ENCODE measurements around the gene IREB2.

Gene IREB2

DNA sequence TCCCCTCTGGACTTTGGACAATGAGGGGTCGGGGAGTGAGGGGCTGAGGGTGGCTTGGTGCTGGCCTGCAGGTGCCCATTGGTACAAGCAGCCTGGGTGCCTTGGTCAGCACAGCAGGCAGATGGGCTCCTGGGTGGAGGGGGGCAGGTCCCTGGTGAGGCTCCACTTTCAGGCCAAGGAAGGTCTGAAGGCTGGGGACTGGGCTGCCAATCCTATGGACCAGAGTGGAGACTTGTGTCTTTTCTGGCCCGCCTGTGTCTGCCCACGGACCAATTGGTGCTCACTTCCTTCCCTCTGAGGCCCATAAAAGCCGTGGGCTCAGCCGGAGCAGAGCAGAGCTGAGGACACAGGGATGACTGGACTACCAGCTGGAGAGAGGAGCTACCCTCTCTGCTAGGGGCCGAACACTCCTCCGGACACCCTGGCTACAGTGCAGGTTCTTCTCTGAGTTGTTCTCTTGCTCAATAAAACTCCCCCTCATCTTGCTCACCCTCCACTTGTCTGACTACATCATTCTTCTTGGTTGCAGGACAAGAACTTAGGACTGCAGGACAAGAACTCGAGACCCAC lies 31.9 kb upstream of the IREB2 start:
- no peak for DNase-seq (ENCODE audit: low read depth)

DNA sequence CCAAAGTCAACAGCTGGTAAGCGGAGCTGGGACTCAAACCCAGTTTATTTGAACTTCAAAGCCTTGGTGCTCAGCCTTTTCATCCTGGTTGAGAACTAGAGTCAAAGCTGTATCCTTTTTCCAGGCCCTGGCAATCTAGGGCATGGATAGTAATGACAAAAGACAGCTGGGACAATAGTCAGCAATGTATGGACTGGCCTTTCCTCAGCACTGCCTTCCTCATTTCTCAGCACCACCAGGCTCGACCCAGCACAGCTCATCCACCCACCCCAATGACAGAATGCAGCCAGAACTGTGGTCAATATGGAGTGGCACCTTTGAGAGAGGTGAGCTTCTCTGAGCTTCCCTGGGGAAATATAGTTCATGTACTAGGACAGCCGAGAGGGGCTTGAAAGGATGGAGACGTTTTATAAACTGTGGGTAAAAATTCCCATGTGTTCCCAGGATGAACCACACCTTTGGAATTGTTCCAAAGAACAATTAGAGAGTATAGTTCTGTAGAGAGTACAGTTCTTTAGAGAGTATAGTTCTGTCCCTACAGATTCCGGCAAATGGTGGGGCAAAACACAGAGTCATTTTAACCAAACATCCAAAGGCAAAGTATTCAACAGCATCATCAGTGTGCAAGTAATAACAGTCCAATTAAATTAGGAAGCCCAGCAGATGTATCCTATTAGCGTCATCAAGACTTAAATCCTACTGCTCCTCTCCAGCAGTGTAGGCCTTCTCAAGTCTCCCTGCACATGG lies 30.2 kb upstream of the IREB2 start:
- DNase-seq (ENCODE audit: low read depth): no peak

DNA sequence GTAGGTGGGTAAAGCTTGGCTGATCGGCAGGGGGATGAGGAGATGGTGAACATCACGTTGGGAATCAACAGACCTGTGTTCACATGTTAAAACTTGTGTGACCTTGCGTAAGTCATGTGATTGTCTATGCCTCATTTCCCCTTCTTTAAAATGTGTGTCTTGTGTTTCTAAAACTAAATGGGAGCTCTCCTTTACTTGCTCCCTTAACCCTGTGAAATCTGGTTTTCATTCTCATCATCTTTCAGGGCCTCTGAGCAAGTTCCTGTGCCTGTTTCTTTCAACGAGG lies 29.7 kb upstream of the IREB2 start:
- DNase-seq (ENCODE audit: low read depth): no peak

DNA sequence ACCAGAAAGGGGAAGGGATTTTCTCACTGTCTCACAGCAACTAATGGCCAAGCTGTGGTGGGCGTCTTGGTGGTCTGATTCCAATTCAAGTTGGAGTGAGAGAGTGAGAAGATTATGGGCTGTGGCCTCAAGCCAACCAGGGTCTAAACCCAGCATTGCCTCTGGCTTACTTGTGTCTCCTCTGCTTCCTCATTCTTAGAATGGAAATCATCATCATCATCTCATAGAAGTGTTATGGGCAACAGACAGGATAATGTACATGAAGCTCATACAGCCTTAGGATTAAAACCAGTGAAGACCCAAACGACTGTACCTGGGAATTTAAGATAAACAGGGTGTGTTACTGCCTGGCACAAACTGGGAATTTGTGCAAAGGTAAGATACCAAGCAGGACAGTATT lies 29.1 kb upstream of the IREB2 start:
- no peak for DNase-seq (ENCODE audit: low read depth)

DNA sequence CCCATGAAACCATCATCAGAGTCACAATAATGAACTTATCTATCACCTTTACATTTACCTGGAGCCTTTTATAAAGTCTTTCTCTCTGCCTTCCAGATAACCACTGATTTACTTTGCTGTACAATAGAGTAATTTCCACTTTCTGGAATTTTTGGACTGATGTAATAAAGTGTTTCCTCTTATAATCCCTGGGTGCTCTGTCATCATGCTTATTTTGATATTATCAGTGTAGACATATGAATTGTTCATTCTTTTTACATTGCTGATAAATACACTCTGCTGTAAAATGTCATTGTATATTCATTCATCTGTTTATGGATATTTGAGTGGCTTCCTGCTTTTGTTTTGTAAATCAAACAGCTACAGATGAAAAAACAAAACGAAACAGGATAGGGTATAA lies 27.0 kb upstream of the IREB2 start:
- no peak for DNase-seq (ENCODE audit: low read depth)

DNA sequence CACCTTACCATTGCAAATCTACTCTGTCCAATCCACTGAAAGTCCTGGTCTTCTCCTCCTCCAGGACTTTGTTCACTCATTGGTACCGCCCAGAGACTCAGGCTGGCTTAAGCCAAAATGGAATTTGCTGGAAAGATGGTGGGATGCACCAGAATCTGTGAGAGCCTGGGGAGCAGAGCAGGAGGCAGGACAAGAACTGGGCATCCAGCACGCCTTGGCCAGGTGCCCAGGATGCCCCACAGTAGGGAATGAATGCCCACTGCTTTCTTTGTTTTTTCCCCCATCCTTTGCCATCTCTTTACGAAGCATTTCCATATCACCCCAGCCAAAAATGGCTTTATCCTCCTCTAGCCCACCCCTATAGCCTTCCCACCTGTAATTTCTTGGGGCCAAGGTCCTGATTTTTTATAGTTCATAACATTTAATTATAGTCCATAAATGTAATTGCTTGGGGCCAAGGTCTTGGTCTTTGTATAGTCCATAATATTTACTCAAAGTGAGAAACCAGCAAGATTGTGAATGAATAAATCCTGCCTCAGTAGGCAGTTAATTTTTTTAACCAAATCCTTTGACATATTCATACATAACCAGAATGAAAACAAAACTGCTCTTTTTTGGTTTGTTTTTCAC lies 23.3 kb upstream of the IREB2 start:
- no peak for DNase-seq (ENCODE audit: low read depth)

DNA sequence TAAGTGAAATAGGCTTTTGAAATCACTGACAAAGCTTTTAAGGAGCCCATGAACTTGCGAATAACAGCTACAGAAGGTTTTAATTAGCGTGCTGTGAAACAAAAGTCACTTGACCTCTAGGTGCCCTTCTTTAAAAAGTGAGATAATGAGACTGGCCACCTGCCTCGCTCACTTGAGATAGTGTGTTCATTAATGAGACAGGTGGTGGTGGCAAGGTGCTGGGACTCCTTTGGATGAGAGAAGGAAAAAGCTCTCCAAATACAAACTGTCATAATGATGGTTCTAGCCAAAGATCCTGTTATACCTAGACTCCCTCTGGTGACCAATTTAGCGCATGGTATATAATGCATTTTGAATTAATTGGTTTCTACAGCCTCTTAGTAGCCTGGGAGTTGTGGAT lies 22.7 kb upstream of the IREB2 start:
- no peak for DNase-seq (ENCODE audit: low read depth)

DNA sequence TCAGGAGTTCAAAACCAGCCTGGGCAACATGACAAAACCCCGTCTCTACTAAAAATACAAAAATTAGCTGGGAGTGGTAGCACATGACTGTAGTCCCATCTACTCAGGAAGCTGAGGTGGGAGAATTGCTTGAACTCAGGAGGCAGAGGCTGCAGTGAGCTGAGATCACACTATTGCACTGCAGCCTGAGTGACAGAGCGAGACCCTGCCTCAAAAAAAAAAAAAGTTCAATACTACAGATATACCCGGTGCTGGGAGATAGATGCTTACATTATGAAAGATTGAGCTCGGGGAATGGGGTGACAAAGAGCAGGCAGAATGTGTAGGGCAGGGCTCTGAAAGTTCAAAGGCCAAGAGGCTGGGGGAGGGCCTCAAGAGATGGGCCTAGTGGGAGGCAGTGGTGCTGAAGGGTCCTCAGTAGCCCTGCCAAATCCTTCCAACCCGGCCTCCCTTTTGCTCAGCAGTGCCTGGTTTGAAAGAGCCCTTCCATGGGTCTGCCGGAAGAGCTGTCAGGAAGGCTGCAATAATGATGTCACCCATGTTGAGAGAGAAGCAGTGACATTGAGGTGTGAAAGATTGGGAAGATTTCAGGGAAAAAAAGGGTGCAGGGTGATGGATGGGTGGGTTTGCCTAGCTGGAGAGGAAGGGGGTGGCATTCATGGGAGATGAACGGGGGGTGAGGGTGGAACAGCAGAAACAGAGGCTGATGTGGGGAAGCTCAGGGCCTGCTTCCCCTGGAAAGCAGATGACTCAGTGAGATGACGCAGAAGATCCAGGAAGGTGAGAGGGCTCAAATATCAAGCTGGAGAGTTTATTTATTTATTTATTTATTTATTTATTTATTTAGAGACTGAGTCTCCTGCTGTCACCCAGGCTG lies 20.0 kb upstream of the IREB2 start:
- DNase-seq (ENCODE audit: low read depth): no peak

DNA sequence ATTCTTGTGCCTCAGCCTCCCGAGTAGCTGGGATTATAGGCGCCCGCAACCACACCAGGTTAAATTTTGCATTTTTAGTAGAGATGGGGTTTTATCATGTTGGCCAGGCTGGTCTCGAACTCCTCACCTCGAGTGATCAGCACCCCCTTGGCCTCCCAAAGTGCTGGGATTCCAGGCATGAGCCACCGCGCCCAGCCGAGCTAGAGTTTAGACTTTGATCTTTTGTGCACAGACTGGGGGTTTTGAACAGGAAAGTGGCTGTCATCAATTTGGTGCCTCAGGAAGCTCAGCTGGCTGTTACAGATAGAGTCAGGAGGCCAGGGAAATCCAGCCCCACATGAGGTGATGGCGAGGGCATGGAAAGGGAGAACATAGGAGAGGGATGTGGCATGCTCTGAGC lies 19.3 kb upstream of the IREB2 start:
- no peak for DNase-seq (ENCODE audit: low read depth)

DNA sequence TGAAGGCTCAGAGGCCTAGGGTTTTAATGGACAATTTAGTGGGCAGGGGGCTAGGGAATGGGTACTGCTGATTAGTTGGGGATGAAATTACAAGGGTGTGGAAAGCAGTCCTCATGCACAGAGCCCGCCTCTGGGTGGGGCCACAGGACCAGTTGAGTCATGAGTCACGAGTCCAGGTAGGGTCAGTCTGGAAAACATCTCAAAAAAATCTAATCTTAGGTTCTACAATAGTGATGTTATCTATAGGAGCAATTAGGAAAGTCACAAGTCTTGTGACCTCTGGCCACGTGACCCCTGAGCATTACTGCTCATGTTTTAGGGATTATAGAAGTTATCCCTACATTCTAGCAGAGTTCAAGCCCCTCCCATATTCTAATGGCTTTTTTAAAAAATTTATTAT lies 18.6 kb upstream of the IREB2 start:
- no peak for DNase-seq (ENCODE audit: low read depth)

DNA sequence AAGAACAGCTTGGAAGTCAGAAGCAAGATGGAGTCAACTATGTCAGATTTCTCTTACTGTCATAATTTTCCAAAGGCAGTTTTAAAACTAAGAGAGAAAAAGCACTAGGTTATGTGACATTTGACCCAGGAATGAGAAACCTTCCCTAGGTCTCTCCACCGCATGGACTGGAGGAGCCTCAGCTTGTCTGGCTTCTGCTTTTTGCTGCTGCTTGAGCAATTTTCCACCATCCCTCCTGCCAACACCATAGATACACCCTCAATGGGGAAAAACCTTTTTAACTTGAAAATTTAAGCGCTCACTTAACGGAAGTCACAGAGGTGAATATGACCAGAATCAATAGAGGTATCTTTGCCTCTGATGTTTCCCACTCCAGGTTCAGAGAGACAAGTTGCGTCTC lies 17.8 kb upstream of the IREB2 start:
- no peak for DNase-seq (ENCODE audit: low read depth)

DNA sequence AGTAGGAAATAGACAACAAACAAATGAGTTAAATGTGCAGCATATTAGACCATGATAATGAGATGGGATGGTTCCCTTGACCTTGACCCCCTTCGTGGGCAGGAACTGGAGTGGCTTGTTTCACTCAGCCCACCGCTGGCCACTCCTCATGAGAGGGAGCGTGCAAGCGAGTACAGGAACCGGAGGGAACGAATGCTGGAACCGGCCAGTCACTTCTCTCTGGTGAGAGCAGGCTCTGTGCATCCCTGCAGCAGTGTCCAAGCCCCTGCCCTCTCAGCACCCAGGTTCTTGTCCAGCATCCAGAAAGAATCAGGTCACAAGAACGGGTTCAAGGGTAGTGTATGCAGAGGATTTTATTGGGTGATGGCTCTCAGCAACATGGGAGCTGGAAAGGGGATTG lies 17.2 kb upstream of the IREB2 start:
- DNase-seq (ENCODE audit: low read depth): no peak

DNA sequence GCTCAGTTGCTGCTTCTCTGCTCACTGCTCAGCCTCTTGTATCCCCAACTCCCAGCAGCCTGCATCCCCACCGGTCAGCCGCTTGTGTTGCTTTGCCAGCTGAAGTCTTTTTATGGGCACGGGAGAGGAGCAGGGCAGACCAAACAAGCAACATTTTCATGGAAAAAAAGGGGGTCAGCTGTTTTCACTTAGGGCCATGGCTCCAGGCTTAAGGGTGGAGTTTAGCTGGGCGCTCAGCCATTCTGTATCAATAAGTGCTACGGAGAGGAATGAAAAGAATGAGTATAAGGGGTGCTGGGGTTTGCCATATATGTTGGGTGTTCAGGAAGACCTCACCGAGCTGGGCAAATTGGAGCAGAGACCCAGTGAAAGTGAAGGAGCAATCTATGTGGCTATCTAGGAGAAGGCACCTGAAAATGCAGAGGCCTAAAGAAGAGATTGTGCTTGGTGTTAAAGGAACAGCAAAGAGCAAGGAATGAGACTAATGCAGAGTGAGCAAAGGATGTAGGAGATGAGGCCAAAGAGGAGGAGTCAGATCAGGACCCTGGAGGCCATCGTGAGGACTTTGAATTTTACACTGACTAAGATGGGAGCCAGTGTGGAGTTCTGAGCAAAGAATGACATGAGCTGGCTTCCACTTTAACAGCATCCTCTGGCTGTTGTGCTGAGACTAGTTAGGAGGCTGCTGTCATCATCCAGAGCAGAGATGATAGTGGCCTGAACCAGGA lies 16.6 kb upstream of the IREB2 start:
- no peak for DNase-seq (ENCODE audit: low read depth)

DNA sequence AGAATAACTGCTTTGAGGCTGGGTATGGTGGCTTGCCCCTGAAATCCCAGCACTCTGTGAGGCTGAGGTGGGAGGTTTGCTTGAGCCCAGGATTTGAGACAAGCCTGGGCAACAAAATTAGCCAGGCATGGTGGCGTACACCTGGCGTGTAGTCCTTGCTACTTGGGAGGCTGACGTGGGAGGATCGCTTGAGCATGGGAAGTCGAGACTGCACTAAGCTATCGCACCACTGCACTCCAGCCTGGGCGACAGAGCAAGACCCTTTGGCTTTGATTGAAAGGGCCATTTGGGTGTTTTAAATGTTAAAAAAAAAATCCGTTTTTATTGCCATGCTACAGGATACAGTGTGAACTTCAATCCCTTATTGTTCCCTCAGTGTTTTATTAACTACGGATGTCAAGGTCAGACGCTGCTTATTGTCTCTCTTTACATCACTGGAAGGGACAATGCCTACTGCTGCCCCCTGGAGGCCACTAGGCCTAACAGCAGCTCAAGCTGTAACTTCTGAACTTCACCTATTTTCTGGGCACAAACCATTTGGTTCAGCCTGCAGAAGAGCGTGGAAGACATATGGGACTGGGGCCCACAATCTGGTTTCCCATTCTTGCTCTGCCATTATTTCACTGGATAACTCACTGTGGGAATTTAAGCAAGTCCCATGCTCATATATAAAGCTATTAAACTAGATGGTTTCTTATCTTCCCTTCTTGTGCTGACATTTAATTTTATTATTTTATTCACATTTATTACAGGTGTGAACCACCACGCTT lies 15.3 kb upstream of the IREB2 start:
- DNase-seq (ENCODE audit: low read depth): peak; percentile 42

DNA sequence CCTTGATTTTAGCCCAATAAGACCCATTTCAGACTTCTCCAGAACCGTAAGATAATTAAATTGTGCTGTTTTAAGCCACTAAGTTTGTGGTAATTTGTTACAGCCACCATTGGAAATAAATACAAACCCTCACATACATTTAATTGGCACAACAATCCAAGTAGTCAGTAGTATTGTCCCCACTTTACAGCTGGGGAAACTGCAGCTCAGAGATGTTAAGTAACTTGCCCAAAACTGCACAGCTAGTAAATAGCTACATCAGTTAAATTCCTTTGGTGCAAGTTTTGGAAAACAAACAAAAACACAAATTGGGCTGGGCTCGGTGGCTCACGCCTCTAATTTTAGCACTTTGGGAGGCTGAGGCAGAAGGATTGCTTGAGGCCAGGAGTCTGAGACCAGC lies 13.3 kb upstream of the IREB2 start:
- no peak for DNase-seq (ENCODE audit: low read depth)

DNA sequence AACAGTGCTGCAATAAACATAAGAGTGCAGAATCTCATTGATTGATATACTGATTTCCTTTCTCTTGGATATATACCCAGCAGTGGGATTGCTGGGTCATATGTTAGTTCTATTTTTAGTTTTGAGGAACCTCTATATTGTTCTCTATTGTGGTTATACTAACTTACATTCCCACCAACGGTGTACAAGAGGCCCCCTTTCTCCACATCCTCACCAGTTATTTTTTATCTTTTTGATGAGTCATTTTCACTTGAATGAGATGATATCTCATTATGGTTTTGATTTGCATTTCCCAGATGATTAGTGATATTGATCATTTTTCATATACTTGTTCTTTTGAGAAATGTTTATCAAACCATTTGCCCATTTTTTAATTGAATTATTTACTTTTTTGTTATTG lies 12.4 kb upstream of the IREB2 start:
- no peak for DNase-seq (ENCODE audit: low read depth)

DNA sequence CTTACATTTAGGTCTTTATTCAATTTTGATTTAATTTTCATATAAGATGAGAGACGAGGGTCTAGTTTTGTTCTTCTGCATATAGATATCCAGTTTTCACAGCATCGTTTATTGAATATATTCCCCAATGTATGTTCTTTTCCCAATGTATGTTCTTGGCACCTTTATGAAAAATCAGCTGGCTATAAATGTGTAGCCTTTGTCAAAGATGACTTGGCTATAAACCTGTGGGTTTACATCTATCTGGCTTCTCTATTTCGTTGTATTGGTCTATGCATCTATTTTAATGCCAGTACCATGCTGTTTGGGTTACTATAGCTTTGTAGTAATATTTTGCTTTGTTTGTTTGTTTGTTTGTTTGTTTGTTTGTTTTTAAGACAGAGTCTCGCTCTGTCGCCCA lies 11.7 kb upstream of the IREB2 start:
- no peak for DNase-seq (ENCODE audit: low read depth)

DNA sequence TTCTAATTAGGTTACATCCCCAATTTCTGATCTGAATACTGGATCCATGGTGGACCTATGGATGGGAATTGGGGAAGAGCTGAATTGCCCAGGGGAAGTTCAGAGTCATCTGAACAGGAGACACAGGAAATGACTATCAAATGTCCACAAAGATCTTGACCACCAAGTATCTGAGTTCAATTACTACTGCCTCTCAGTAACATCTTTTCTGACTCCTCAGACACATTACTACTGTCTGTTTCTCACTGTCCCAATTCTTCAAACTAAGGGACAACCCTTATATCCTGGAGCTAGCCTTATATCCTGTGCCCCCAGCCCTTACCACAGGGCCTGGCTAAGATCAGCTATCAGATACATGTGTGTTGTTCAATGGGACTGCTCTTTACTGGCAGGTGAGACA lies 10.1 kb upstream of the IREB2 start:
- DNase-seq (ENCODE audit: low read depth): no peak

DNA sequence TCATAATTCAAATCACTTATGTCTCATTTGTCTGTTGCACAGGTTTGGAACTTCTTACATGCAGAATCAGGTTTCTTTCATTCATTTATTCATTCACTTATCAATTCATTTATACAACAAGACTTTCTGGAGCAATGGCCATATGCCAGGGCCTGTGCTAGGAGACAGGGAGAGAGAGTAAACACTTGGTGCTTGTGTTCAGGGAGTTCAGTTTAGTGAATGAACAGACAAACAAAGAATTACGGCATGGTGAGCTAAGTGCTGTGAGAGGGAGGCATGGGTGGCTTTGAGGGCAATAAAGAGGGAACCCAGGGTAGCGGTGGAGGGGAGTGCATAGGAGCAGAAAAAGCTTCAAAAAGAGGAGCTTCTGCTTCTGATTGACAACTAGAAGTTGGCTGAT lies 8.5 kb upstream of the IREB2 start:
- DNase-seq (ENCODE audit: low read depth): no peak

DNA sequence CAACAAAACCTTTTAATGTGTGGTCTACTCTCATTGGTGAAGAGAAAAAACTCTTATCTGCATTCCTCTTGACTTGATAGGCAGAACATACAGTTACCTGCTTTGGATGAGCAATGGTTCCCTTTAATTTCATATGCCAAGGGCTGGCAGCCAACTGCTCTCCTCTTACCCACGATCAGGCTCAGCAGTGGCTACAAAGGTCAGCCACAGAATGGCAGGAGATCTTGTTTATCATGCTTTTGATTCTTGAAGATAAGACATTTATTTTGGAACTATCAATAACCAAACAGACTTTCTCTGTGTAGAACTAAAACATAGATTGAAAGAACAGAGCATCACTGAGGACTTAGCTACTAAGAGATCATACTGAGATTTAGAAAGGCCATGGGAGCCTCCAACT lies 6.1 kb upstream of the IREB2 start:
- DNase-seq (ENCODE audit: low read depth): no peak

DNA sequence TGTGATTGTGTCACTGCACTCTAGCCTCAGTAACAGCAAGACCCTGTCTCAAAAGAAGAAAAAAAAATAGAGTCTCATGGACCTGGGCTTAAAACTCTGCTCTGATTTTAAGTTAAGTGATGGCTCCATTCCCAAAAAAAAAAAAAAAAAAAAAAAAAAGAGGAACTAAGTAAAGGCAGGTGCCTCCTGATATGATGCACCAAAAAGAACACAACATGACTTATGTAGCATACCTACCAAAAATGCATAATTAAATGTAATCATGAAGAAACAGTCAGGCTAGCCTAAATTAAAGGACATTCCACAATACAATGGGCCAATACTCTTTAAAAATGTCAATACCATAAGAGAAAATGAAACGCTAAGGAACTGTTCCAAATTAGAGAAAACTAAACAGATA lies 5.4 kb upstream of the IREB2 start:
- no peak for DNase-seq (ENCODE audit: low read depth)

DNA sequence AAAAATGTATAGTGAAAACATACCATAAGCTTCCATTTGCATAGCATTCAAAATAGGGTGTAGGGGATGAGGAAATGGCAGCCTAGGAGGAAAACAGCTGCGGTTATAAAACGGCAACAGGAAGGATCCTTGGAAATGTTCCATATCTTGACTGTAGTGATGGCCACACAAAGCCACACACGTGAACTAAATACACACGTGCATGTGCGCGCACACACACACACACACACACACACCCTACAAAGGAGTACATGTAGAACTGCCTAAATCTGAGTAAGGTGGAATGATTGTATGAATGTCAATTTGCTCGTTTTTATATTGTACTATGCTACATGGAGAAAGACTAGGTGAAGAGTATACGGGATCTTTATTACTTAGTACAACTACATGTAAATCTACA lies 3.9 kb upstream of the IREB2 start:
- no peak for DNase-seq (ENCODE audit: low read depth)
